ENCODE measurements around the gene SH3RF3. TPM values are rescaled to one million over a fixed set of nuclear protein-coding genes. Genes with fewer than 3 reads are reported as not detected.

SH3RF3 gene
- total RNA-seq, 1 experiment from 2014 or later, result 1.0 TPM

- TF ChIP-seq ZNF263 (CRISPR knock-in tag; IDR thresholded peaks at IDR 0.05; ENCODE audit: low read depth) (no peak), MAX (CRISPR knock-in tag; IDR thresholded peaks at IDR 0.05) (no peak), SMAD3 (CRISPR knock-in tag; IDR thresholded peaks at IDR 0.05; ENCODE audit: borderline replicate concordance) (no peak), STAT6 (CRISPR knock-in tag; conservative IDR thresholded peaks at IDR 0.05; ENCODE audit: low read depth) (no peak), E2F4 (CRISPR knock-in tag; IDR thresholded peaks at IDR 0.05; ENCODE audit: borderline replicate concordance, low read depth) (no peak), FOXP1 (CRISPR knock-in tag; IDR thresholded peaks at IDR 0.05; ENCODE audit: borderline replicate concordance) (no peak), AFF4 (CRISPR knock-in tag; IDR thresholded peaks at IDR 0.05; ENCODE audit: borderline replicate concordance) (no peak), SOX15 (CRISPR knock-in tag; IDR thresholded peaks at IDR 0.05) (no peak), ZBTB43 (CRISPR knock-in tag; IDR thresholded peaks at IDR 0.05) (no peak)
Measured at GRCh38 chr2:109387221-109387735, 258.3 kb downstream of the SH3RF3 start (continued).

GRCh38 chr2:109387778-109388469 is 258.9 kb downstream of the SH3RF3 start:
- peaks cover 38% of the 10 kb centered on the region for H3K4me1 Mint-ChIP-seq
- DNase-seq (ENCODE audit: low spot score) (no peak), ATAC-seq (no peak)
- H3K9me3 Mint-ChIP-seq, result no peaks in the 10 kb centered on the region
- ChIA-PET CTCF (interaction anchor here (1.2 kb wide), 1 partner anchor 164 kb away, joined by 3 read pairs; no protein-coding TSS in a partner anchor), POLR2A (no interaction called here)
- H3K36me3 Mint-ChIP-seq, result no peaks in the 10 kb centered on the region
- H3K27me3 Mint-ChIP-seq (ENCODE audit: low read depth), result peaks cover 10% of the 10 kb centered on the region
- H3K4me3 Mint-ChIP-seq, result no peak overlapping the region
- no peak overlapping the region for H3K27ac Mint-ChIP-seq
- TF ChIP-seq GTF2I (CRISPR knock-in tag; conservative IDR thresholded peaks at IDR 0.05), result no peak
- TF ChIP-seq ZNF263 (CRISPR knock-in tag; IDR thresholded peaks at IDR 0.05; ENCODE audit: low read depth), result no peak
- TF ChIP-seq MYBL2 (CRISPR knock-in tag; IDR thresholded peaks at IDR 0.05), result no peak
- no peak for TF ChIP-seq ZNF396 (CRISPR knock-in tag; IDR thresholded peaks at IDR 0.05; ENCODE audit: borderline replicate concordance)
- no peak for TF ChIP-seq ZSCAN18 (CRISPR knock-in tag; IDR thresholded peaks at IDR 0.05)
- no peak for TF ChIP-seq IRF1 (CRISPR knock-in tag; IDR thresholded peaks at IDR 0.05)
- TF ChIP-seq ZNF281 (CRISPR knock-in tag; IDR thresholded peaks at IDR 0.05), result no peak
- no peak for TF ChIP-seq CTCF (IDR thresholded peaks at IDR 0.05)
- TF ChIP-seq ETV6 (CRISPR knock-in tag; IDR thresholded peaks at IDR 0.05), result no peak
- TF ChIP-seq SOX15 (CRISPR knock-in tag; IDR thresholded peaks at IDR 0.05), result no peak
- TF ChIP-seq IRF2 (CRISPR knock-in tag; IDR thresholded peaks at IDR 0.05; ENCODE audit: borderline replicate concordance, low read depth), result no peak

Measured in WTC11 (cell line).